Measurements from ENCODE around the gene NANS. TPM values are rescaled to one million over a fixed set of nuclear protein-coding genes. Genes with fewer than 3 reads are reported as not detected.

NANS gene
- total RNA-seq, 1 experiment from 2014 or later = 48.9 TPM

DNA sequence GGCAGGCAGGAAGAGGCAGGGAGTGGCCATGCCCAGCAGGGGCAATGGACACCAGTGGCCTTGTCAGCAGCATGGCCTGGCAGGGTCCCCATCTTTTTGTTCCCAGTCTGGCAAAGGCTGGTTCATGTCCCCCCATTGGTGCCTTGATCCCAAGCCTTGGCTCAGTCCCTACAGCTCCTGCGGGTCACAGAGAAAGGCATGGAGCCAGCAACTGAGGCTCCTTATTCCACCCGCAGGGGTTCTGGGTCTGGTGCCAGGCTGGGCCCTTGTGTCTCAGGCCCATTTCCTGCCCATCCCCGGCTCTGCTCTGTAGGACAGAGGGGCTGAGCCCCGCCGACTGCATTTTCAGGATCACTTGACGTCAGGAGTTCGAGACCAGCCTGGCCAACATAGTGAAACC, 48.5 kb downstream of the NANS start:
- no peaks in the 10 kb centered on the region for H4K20me1 ChIP-seq (ENCODE audit: insufficient read depth)
- BruUV-seq (replicated peaks) = no TSS peak

More for the DNA sequence above, 48.5 kb downstream of the NANS start:
- Histone ChIP-seq H3K27me3 (ENCODE audit: insufficient read depth, low read length) (no peaks in the 10 kb centered on the region), H3K9ac (ENCODE audit: low read length) (no peak overlapping the region), H3K36me3 (ENCODE audit: control insufficient read depth in 1 of 2, insufficient read depth in 2 of 2, low read length in 2 of 2) (peaks cover 0 to 18% of the 10 kb centered on the region in 2 experiments; a peak in 3 of 4 replicates), H3K79me2 (ENCODE audit: insufficient read depth, low read length) (no peaks in the 10 kb centered on the region), H3K27ac (ENCODE audit: low read depth, low read length) (no peak overlapping the region), H3K9me2 (ENCODE audit: insufficient read depth) (no peaks in the 10 kb centered on the region), H3K4me3 (replicated peaks in 1 of 2; ENCODE audit: low read depth in 1 of 2, low read length in 2 of 2) (no peak overlapping the region), H3K4me2 (ENCODE audit: low read length) (no peak overlapping the region), H2AFZ (ENCODE audit: low read depth, low read length, poor library complexity, severe bottlenecking) (no peak overlapping the region), H3K9me3 (ENCODE audit: control insufficient read depth in 1 of 2, insufficient read depth in 1 of 2, low read depth in 1 of 2, low read length in 2 of 2) (peaks cover 0 to 5% of the 10 kb centered on the region in 2 experiments; a peak in 1 of 4 replicates), H3K4me1 (ENCODE audit: control insufficient read depth in 1 of 2, insufficient read depth in 2 of 2, low read length in 2 of 2) (no peaks in the 10 kb centered on the region)
- TF ChIP-seq EZH2phosphoT487 (IDR thresholded peaks at IDR 0.05; ENCODE audit: borderline replicate concordance) (no peak), SIN3A (IDR thresholded peaks at IDR 0.05; ENCODE audit: low read depth) (no peak), EZH2 (IDR thresholded peaks at IDR 0.05) (no peak), YY1 (IDR thresholded peaks at IDR 0.05; ENCODE audit: extremely low read depth, insufficient replicate concordance, low read depth, low read length) (no peak), SP1 (IDR thresholded peaks at IDR 0.05; ENCODE audit: low read depth) (no peak)
- TF ChIP-seq, protein P1, sequence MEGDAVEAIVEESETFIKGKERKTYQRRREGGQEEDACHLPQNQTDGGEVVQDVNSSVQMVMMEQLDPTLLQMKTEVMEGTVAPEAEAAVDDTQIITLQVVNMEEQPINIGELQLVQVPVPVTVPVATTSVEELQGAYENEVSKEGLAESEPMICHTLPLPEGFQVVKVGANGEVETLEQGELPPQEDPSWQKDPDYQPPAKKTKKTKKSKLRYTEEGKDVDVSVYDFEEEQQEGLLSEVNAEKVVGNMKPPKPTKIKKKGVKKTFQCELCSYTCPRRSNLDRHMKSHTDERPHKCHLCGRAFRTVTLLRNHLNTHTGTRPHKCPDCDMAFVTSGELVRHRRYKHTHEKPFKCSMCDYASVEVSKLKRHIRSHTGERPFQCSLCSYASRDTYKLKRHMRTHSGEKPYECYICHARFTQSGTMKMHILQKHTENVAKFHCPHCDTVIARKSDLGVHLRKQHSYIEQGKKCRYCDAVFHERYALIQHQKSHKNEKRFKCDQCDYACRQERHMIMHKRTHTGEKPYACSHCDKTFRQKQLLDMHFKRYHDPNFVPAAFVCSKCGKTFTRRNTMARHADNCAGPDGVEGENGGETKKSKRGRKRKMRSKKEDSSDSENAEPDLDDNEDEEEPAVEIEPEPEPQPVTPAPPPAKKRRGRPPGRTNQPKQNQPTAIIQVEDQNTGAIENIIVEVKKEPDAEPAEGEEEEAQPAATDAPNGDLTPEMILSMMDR (IDR thresholded peaks at IDR 0.05 in 2 of 3, conservative IDR thresholded peaks at IDR 0.05 in 1 of 3; ENCODE audit: borderline replicate concordance in 1 of 3, insufficient read depth in 1 of 3, low read depth in 2 of 3, low read length in 2 of 3) = no peak
- TF ChIP-seq, protein P2, sequence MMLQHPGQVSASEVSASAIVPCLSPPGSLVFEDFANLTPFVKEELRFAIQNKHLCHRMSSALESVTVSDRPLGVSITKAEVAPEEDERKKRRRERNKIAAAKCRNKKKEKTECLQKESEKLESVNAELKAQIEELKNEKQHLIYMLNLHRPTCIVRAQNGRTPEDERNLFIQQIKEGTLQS (IDR thresholded peaks at IDR 0.05) = no peak
- TF ChIP-seq, protein P3, sequence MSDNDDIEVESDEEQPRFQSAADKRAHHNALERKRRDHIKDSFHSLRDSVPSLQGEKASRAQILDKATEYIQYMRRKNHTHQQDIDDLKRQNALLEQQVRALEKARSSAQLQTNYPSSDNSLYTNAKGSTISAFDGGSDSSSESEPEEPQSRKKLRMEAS (IDR thresholded peaks at IDR 0.05) = no peak
- TF ChIP-seq, protein P4, sequence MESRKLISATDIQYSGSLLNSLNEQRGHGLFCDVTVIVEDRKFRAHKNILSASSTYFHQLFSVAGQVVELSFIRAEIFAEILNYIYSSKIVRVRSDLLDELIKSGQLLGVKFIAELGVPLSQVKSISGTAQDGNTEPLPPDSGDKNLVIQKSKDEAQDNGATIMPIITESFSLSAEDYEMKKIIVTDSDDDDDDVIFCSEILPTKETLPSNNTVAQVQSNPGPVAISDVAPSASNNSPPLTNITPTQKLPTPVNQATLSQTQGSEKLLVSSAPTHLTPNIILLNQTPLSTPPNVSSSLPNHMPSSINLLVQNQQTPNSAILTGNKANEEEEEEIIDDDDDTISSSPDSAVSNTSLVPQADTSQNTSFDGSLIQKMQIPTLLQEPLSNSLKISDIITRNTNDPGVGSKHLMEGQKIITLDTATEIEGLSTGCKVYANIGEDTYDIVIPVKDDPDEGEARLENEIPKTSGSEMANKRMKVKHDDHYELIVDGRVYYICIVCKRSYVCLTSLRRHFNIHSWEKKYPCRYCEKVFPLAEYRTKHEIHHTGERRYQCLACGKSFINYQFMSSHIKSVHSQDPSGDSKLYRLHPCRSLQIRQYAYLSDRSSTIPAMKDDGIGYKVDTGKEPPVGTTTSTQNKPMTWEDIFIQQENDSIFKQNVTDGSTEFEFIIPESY (IDR thresholded peaks at IDR 0.05; ENCODE audit: extremely low read depth, insufficient replicate concordance, low read length) = no peak
- DNase-seq (ENCODE audit: low read depth, low spot score) = no peak
- RAD21 ChIA-PET (ENCODE audit: low non-redundant PET in 1 of 2, low total read pairs in 2 of 2, uncharacterized antibody in 2 of 2, unreplicated experiment in 2 of 2) = no interaction called here
- ATAC-seq = no peak
- POLR2A ChIA-PET = no interaction called here
- CTCF ChIA-PET = no interaction called here
- intact Hi-C loops (cut with micrococcal nuclease) = no loop called here

Measured in HCT116 (cell line).